Activated CD4-positive, alpha-beta T cell treated with anti-CD3 and anti-CD28 coated beads, Interleukin-2, Interleukin-6, amounts not matched to agents 100 ng/mL and 50 ng/mL, durations not matched to agents 16 hours and 8 hours (primary cell): Measurements from ENCODE around the gene MTA1.

Source experiments
- DNase-seq: peaks from one replicate; pipeline ENCODE4 v3.0.0-alpha.2; 2020

The MTA1 gene

DNA sequence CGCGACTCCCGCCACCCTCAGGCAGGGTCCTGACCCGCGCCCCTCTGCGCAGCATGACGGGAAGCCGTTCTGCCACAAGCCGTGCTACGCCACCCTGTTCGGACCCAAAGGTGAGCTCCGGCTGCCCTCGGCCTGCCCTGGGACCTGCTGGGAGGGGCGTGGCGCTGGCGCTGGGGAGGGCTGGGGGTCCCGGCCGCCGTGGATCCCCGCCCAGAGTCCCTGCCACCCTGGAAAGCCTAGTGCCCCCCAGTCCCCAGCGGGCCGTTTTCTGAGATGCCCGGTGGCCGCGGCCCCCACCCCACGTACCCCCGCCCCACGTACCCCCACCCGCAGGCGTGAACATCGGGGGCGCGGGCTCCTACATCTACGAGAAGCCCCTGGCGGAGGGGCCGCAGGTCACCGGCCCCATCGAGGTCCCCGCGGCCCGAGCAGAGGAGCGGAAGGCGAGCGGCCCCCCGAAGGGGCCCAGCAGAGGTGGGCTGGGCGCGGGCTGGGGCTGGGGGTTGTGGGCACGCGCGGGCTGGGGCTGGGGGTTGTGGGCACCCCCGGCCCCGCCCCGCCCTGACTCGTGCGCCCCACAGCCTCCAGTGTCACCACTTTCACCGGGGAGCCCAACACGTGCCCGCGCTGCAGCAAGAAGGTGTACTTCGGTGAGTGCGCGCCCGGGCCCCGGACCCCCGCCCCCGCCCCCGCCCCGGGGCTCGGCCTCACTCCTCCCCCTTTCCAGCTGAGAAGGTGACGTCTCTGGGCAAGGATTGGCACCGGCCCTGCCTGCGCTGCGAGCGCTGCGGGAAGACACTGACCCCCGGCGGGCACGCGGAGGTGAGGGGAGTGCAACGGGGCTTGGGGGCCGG lies 59.0 kb downstream of the MTA1 start:
- no peak for DNase-seq

DNA sequence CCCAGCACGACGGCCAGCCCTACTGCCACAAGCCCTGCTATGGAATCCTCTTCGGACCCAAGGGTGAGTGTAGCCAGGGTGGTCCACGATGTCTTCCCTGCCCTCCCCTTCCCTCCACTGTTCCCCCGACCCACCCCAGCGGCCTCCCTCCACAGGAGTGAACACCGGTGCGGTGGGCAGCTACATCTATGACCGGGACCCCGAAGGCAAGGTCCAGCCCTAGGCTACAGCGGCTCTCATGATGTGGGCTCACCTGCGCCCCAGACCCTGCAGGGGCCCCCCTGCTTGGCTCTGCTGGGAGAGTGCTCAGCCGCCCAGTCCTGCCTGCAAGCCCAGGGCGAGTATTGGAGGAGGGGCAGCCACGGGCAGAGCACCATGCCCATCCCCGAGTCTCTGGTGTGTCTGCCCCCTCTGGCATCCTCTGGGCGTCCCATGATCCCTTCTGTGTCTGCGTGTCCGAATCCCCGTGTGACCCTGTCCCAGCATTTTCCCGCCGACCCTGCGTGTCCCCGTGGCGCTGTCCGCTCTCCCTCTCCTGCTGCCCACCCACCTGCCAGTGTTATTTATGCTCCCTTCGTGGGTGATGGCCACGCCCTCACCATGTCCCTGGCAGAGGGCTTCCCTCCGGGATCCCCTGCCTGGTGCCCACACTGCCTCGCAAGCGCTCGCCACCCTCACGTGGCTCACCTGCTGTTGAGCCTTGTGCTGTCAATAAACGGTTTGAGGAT lies 60.0 kb downstream of the MTA1 start:
- DNase-seq, result no peak

DNA sequence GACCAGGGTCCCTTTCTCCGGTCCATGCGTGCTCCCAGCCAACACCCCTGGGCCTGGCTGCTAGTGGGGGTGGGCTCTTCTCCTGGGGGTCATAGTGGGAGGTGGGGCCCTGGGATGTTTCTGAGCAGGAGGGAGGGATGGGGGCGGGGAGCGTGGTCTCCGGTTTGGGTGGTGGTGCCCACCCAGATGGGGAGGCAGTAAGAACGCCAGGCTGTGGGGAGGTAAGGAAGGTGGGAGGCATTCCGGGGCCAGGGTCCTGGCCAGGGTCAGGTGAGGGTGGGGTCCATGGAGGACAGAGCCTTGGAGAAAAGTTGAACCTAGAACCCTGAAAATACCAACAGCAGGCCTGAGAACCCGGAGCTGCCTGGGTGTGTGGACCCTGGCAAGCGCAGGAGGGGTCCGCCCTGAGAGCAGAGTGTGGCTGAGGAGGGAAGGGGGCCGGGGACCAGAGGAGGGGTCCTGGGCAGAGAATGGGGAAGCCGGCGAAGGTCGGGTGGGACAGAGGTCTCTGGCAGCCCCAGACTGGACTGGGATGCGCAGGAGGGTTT lies 60.6 kb downstream of the MTA1 start:
- DNase-seq, result no peak

DNA sequence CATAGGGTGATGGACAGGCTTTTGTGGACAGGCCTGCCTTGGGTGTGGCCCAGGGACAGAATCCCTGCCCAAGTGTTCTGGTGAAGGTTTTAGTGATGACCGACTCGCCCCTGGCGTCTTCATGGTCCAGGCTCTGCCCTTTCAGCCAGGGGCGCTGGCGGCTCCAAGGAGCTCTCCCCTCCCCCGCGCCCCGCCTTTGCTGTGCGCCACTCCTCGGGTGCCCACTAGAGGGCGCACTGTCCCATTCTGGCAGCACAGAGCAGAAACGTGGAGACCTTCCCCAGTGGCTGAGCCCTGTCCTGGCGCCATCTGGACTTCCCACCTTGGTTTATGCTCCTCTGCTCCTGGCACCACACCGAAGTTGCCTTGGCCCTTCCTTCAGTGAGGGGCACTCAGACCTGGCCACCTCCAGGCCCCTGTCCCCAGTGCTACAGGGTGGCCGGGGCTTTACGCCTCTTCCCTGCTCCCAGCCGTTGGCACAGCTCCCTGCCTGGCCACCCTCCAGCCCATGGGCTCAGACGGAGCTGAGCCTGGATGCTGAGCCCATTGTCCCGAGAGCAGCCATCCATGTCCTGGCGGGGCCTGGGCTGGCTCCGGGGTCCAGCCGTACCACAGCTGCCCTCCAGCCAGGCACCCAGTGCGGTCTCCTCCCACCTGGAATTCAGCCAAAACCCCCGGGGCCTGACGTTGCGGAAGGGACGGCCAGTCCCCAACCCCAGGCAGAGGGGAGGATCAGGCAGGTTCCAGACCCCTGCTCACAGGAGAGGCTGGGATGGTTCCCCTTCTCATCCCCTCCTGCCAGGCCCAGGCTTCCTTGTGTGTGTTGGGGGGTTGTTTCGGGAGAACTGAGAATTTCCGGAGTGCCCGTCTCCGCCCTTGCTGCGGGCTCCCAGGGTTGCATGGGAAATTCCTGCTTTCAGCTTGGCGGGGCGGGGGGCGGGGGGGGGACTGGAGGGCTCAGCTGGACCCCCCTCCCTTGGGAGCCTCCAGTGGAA lies 61.5 kb downstream of the MTA1 start:
- DNase-seq, result peak; percentile 94

DNA sequence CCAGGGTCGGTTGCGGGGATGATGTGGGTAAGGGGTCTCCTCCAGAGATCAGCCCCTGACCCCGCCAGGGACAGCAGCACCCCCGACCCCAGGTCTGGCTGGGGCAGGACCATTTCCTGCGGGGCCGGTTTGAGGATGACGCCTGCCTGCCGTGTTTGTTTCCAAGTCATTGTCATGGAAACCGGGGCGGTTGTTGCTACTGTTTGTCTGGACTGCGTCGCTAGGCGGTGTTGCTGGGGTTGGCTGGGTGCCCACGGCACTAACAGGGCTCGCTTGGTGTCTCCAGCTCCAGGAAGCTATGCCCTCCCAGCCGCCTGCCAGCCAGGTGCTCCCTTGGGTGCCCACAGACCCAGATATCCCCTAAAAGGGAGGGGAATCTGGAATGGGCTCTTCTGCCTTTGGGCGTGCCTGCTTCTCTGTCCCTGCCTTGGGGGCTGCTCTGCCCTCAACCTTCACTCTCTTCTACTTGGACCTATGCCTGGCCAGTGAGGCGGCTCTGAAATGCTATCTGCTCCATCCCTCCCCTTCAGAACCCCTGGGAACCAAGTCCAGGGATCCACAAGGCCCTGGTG lies 62.3 kb downstream of the MTA1 start:
- DNase-seq, result peak; percentile 95

DNA sequence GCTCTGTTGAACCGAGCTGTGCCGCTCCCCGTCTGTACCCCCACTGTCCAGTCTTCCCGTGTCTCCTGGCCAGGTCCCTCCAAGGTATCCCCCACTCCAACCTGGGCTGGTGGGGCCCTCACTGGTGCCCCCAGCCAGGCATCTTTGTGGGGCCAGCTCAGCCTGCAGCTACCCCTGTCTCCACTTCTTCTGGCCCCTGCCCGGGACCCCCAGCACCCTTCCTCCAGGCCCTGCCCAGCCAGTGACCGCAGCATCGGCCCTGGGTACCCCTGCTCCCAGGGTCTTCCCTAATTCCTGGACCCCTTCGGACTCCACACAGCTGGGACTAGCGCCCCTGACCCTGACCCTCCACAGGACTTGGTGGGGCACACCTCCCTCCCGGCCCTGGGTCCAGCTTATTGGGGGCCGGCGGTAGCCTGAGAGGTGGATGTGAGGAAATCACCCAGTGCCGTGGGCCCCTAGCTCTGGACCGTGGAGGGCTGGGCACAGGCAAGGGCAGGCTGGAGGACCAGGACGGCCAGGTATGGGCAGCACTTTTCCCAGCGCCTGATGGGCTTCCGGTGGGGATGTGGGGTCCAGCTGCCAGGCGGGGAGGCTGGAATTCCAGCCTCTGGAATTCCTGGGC lies 63.0 kb downstream of the MTA1 start:
- DNase-seq, result no peak

DNA sequence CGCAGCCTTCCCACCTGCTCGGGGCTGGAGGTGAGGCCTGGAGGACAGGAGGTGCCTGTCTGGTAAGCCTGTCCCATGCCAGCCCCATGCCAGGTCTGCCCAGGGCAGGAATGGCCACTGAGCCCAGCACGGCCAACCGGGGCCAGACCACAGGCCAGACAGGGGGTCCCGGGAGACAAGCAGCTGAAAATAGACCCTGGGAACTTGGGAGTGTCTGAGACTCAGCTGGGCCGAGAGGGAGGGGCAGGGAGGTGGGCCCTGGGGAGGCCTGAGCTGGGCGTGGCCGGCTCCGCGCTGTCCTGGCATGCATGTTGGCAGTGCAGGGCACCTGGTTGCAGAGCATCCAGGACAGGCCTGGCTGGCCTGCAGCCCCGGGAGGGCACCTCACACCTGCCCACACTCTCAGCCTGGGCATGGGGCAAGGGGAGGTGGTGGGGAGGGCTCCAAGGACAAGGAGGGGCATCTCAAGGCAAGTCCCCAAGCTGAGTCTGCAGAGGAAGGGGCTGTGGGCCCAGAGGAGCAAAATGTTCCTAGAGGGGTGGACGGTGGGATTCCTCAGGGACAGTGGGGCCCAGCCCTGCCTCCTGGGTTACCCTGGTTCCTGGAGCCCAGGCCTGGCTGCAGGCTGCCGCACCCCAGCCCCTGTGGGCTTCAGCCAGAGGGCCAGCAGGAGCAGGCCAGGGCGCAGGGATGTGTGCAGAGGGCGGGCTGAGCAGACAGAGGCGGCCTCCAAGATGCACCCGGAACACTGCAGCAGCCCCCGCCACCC lies 63.9 kb downstream of the MTA1 start:
- DNase-seq, result no peak

DNA sequence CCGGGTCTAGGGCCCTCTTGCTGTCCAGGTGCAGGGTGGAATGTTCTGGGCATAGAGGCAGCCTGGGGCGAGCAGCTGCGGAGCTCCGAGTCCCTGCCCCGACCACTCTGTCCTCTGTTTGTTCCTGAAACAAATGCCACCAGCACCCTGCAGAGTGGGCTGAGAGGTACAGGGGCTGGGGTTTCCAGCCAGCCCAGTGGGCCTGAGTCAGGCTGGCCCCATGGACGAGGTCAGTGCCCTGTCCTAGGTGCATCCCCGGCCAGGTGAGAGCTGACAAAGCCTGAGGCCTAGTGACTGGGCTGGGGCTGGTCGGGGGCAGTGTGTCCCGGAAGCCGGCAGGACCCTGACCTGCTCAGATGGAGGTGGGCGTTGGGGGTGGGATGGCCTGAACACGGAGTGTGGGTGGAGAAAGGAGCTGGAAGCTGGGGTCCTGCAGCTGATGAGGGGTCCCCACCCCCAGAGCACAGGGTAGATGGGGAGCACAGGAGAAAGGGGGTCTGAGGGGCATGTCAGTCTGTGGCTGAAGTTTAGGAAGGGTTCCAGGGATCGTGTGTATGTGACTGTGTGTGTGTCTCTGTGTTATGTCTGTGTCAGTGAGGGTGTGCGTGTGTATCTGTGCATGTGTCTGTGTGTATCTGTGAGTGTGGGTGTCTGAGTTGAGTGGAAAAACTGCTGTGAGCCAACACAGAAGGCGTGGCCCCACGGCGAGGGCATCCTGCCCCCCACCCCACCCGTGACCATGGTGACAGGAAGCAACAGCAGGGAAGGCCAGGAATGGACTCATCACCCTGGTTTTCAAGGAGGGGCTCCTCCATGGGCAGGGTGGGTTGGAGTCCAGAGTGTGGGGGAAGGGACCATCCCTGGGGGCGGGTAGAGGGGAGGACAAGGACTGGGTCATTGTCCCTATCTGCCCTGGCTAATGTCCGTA lies 64.7 kb downstream of the MTA1 start:
- DNase-seq, result no peak

DNA sequence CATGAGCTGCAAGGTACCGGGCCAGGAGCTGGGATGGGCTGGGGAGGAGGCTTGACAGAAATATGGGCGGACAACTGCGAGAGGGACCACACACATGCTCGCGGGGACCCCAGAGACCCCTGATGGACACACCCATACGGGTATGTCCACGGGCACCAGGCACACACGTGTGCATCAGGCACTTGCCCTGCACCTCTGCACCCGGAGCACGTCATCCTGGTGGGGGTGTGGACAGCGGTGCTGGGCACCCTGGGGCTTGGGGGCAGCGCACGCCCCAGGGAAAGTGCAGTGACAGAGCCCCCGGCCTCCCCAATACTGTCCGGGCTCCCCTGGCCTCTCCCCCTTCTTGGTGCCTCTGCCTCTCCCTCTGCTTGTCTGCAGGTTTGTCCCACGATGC lies 65.4 kb downstream of the MTA1 start:
- DNase-seq, result no peak

DNA sequence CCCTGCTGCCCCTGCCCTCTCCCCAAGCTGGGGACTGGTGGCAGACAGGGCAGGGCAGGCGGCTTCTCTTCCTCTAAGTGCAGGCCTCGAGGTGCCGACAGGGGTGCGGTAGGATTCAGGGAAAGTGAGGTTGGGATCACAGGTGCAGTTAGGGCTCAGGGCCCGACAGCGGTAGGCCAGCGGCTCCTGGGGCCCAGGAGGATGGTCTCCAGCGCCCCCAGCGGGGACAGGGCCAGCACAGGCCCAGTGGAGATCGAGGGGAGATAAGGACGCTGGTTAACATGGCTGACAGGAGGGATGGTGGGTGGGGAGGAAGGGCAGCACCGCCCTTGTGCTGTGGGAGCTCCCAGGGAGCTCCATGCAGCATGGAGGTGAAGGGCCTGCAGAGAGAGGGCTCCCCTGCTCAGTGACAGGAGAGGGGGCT lies 66.1 kb downstream of the MTA1 start:
- peak; percentile 59 for DNase-seq

DNA sequence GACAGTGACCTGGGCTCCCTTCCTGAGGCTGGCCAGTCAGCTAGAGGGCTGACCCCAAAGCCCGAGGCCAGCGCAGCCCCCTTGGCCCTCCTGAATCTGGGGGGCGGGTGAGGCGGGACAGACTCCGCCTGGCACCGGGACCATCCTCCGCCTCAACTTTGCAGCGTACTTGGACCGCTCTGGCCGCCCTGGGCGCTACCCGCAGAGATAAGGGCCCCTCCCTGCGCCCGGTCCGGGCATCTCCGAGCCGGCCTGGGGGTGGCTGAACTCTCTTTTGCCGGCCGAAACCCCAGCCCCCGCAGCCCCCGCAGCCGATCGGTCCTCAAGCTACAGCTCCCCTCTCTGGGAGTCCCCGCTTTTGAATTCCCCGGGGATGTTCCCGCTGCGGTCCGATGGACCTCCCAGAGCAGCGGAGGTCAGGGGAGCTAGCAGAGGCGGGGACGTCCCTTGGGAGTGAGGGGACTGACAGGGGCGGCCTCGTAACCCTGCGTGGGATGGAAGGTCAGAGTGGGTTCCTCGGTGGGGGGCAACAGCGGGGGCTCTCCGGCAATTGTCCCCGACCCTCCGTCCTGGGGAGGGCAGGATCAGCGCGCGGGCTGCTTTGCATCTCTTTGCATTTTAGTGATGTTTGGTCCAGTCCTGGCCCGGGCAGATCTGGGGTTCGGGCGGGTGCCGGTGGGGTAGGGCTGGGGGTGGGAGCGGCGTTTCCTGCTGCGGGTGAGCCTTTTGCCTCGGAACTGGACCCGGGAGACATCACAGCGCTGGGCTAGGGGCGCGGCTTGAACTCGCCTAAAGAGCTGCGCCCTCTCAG lies 66.7 kb downstream of the MTA1 start, which contains the start of gene CRIP1:
Gene CRIP1 (plus strand): TSS at position 724 of the 811 bp plus-strand sequence. CDS start 374 bp downstream, outside the sequence.
- no peak for DNase-seq

DNA sequence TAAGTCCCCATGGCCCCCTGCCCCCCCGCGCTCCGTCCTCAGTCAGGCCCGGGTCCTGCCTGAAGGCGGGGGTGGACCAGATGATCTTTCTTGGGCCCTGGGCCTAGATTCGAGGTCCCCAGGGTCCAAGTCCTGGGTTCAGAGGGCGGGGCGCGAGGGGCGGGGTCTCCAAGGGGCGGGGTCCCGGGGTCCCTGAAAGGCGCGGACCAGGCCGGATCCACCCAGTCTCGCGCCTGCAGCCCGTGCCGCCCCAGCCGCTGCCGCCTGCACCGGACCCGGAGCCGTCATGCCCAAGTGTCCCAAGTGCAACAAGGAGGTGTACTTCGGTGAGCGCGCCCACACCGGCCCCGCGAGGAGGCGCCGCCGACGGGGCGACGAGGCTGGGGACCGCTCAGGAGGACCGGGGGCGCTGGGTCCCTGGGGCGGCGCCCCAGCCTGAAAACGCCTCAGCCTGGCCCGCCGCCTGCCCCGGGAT lies 67.4 kb downstream of the MTA1 start:
- peak; percentile 77 for DNase-seq

DNA sequence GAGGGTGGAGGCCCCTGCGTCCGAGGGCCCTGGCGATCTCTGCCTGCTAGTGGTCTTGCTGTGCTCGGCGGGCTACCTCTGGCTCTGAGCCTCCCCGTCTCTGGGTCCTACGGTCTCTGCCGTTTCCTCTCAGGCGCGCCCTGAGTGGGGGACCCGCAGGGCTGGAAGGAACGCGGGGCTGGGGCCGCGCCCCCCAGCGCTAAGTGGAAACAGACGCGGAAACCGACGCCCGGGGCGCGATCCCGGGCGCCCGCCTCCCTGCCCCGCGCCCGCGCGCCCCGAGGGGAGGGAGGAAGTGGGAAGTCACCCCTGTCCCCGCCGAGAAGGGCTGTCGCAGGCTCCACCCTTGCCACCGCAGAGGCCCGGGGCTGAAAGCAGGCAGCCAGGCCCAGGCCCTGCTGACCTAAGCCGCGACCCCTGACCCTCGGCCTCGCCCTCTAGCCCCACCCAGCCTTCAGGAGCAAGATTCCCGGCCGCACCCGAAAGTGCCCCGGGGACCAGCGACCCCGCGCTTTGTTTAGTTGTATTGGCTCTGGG lies 67.9 kb downstream of the MTA1 start:
- DNase-seq, result peak; percentile 75

DNA sequence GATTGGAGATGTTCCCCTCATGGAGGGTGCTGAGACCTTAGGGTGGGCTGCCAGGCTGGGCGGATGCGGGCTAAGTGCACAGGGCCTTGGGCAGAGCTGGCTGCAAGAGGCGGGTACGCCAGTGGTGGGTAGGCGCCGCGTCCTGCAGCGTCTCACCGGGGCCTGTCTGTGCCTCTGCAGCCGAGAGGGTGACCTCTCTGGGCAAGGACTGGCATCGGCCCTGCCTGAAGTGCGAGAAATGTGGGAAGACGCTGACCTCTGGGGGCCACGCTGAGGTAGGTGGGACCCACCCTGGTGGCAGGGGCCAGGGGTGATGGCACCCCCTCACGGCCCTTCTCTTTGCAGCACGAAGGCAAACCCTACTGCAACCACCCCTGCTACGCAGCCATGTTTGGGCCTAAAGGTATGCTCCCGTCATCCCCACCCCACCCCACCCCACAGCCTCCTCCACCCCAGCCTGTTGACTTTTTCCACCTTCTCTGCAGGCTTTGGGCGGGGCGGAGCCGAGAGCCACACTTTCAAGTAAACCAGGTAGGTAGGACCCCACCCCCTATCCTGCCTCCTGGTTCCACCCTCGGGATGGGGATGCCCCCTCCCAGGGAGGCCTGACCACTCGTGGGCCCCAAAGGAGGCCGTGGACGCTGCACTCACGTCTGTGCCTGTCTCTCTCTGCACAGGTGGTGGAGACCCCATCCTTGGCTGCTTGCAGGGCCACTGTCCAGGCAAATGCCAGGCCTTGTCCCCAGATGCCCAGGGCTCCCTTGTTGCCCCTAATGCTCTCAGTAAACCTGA lies 68.6 kb downstream of the MTA1 start:
- DNase-seq, result peak; percentile 36

DNA sequence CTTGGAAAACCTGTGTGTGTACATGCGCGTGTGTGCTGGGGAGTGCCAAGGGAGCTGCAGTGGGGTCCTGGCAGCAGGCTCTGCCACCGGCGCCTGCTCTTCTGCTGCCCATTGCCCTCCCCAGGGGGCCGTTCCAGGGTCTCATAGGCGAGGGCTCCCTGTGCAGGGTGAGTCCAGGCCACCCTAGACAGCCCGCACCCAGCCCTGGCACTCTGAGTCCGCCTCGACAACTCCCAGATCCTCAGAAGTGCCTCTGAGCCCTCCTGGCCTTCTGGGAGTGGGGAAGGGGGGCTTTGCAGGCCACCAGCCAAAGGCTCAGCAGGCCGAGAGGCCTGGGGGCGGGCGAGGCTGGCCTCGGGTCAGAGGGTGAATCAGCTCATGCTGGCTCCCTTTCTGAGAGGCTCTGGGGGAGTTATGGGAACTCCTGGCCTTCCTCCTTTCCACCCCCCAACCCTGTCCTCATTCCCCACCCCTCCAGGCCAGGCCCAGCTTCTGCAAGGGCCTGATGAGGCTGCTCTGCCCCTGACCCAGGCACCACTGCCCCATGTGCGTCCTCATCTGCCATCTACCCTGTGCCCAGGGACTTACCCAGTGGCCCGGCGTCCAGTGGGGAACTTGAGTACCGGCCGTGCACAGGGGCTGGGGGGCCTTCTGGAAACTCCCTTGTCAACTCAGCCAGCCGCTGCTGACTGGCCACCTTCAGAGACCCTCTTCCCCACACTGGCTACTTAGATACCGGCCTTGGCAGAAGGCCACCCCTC lies 69.3 kb downstream of the MTA1 start:
- no peak for DNase-seq

DNA sequence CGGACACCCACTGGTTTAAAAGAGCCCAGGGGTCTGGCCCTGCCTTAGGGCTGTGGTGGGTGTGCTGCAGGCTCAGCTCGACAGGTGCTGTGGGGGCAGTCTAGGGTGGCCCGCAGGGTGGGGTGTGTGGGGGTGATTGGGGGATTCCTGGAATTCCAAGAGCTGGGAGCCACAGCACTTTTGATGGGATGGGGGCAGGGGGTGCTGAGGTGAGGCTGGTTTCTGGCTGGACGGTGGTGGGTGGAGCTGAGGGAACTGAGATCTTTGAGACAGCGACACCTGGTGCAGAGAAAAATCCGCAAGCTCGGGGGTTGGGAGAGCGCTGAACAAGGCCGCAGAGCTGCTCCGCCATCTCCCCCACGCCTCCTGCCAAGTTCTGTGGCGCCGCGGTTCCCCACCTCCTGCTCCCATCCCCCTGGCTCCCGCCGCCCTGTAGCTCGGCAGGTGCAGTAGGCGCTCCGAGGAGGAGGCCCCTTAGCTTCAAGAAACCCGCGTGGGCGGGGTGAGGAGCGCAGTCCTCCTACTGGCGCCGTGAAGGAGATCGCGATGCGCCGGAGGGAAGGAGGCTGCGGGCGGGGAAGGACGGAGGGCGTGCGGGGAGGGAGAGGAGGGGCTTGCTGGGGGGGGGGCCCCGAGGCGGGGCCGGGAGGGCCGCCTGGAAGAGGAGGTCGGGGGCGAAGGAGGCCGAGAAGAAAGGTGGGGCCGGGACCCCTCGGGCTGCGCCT lies 70.1 kb downstream of the MTA1 start:
- DNase-seq, result peak; percentile 90
